ENCODE results near the gene UST. TPM values are rescaled to one million over a fixed set of nuclear protein-coding genes. Genes with fewer than 3 reads are reported as not detected.

Gene UST
- total and polyA plus RNA-seq, 2 of the 8 experiments (the other 6 are each of a cell fraction or from before 2014, with no cell fraction given): 13.5 to 34.5 TPM

- H3K36me3 ChIP-seq (ENCODE audit: control insufficient read depth in 2 of 4, insufficient read depth in 4 of 4, low read length in 3 of 4): peaks cover 0 to 8% (median 0%) of the 10 kb centered on the region in 4 experiments; a peak in 1 of 8 replicates
- no peaks in the 10 kb centered on the region for H3K23me2 ChIP-seq (ENCODE audit: low read depth, low read length)
- H3K4me1 ChIP-seq (replicated peaks in 1 of 4; ENCODE audit: control insufficient read depth in 3 of 4, insufficient read depth in 4 of 4, low read length in 3 of 4): peaks cover 16 to 44% (median 18%) of the 10 kb centered on the region in 4 experiments
- ChIA-PET POLR2A (ENCODE audit: partially characterized antibody) (interaction anchor here (1.1 to 1.4 kb wide), 2 partner anchors 222 to 420 kb away, joined by 3 to 4 read pairs; no protein-coding TSS in a partner anchor), CTCF (ENCODE audit: partially characterized antibody) (interaction anchor here (0.7 to 2.6 kb wide), 6 partner anchors 11 to 410 kb away, joined by 3 to 10 read pairs (median 4); no protein-coding TSS in a partner anchor)
- H3K14ac ChIP-seq (ENCODE audit: insufficient read length): no peak overlapping the region
- H3K56ac ChIP-seq (replicated peaks; ENCODE audit: insufficient read length, low read depth, low read length): no peak overlapping the region
- H4K91ac ChIP-seq (replicated peaks; ENCODE audit: insufficient read length, low read length): no peak overlapping the region
- H2AFZ ChIP-seq (ENCODE audit: low read length): no peak overlapping the region
- FAIRE-seq (no peak), DNase-seq (ENCODE audit: low read depth in 1 of 2, low spot score in 2 of 2) (no peak)
- no peak overlapping the region for H3K4me2 ChIP-seq (ENCODE audit: insufficient read depth in 1 of 2, low read depth in 2 of 2, low read length in 2 of 2)
- H2BK5ac ChIP-seq (ENCODE audit: low read depth, low read length): peak overlapping the region; percentile 63
- H2BK20ac ChIP-seq (ENCODE audit: low read length): no peak overlapping the region
- no peak overlapping the region for H4K5ac ChIP-seq (ENCODE audit: insufficient read length, low read depth, low read length)
- H3K4me3 ChIP-seq (ENCODE audit: extremely low read depth in 1 of 4, insufficient read depth in 2 of 4, low read depth in 3 of 4, low read length in 4 of 4): no peak overlapping the region; a peak in 1 of 8 replicates
- 80% methylated on average over 10 of the region's 10 CpGs; no CpG with 5 or more reads in 1 of the 2 experiments for whole genome bisulfite sequencing, 2 experiments (ENCODE audit: extremely low coverage in 1 of 2, insufficient coverage in 1 of 2, insufficient read length in 1 of 2, insufficient replicate concordance in 2 of 2, low coverage in 1 of 2, low lambda C conversion rate in 2 of 2, missing lambda C conversion rate in 1 of 2)
- no peaks in the 10 kb centered on the region for H3K27me3 ChIP-seq (replicated peaks in 1 of 4; ENCODE audit: control insufficient read depth in 3 of 4, extremely low read depth in 1 of 4, insufficient read depth in 3 of 4, low read length in 3 of 4)
- H3K9me3 ChIP-seq (ENCODE audit: insufficient read depth in 2 of 2, low read depth in 1 of 2, low read length in 1 of 2): no peaks in the 10 kb centered on the region
- no peaks in the 10 kb centered on the region; a peak in 1 of 4 replicates for H3K79me2 ChIP-seq (ENCODE audit: control insufficient read depth in 1 of 2, insufficient read depth in 2 of 2, low read length in 2 of 2)
- no peaks in the 10 kb centered on the region for H3K79me1 ChIP-seq (ENCODE audit: low read depth, low read length)
- H3K23ac ChIP-seq (ENCODE audit: insufficient read length): no peak overlapping the region
- 0 out of 7 replicates have a peak overlapping the region, but pooled peaks of 1 of the 4 experiments have one; percentile 27 for H3K9ac ChIP-seq (replicated peaks in 1 of 4; ENCODE audit: extremely low read depth in 1 of 4, low read depth in 3 of 4, low read length in 3 of 4)
- H3K27ac ChIP-seq (ENCODE audit: low read depth, low read length): peak overlapping the region; percentile 54; the same call in 1 of the 2 replicates
- no peak overlapping the region for H2BK120ac ChIP-seq (replicated peaks; ENCODE audit: low read depth, low read length)
- no peak for TF ChIP-seq ASH2L (IDR thresholded peaks at IDR 0.05; ENCODE audit: low read length)
- no peak for TF ChIP-seq POLR2A (IDR thresholded peaks at IDR 0.05; ENCODE audit: control extremely low read depth in 1 of 2, low read depth in 2 of 2, low read length in 2 of 2)
- no peak for TF ChIP-seq CTCF (IDR thresholded peaks at IDR 0.05; ENCODE audit: control extremely low read depth in 1 of 3, insufficient read depth in 1 of 3, low read depth in 1 of 3, low read length in 3 of 3)
- TF ChIP-seq TAF1 (IDR thresholded peaks at IDR 0.05; ENCODE audit: low read depth, low read length): 0 out of 2 replicates have a peak, but pooled peaks have one; percentile 37
- TF ChIP-seq FOSL1 (IDR thresholded peaks at IDR 0.05; ENCODE audit: insufficient read depth, low read depth, low read length): no peak
- 0 out of 4 replicates have a peak, but pooled peaks of 1 of the 2 experiments have one; percentile 13 for TF ChIP-seq HDAC2 (IDR thresholded peaks at IDR 0.05; ENCODE audit: borderline replicate concordance in 1 of 2, low read depth in 2 of 2, low read length in 2 of 2)
- TF ChIP-seq CTBP2 (IDR thresholded peaks at IDR 0.05; ENCODE audit: borderline replicate concordance, insufficient read depth, insufficient read length, low read length): no peak
- no peak overlapping the region for H2BK15ac ChIP-seq (ENCODE audit: low read length)
- 0 out of 2 replicates have a peak overlapping the region, but pooled peaks have one; percentile 29 for H3K18ac ChIP-seq (ENCODE audit: extremely low read depth, low read length)
- H2BK12ac ChIP-seq (ENCODE audit: low read depth, low read length): peak overlapping the region; percentile 86; the same call in 1 of the 2 replicates
- 0 out of 2 replicates have a peak overlapping the region, but pooled peaks have one; percentile 66 for H2AK5ac ChIP-seq (ENCODE audit: low read depth, low read length)
- H4K20me1 ChIP-seq (replicated peaks in 1 of 2; ENCODE audit: control insufficient read depth in 1 of 2, insufficient read depth in 2 of 2, low read length in 2 of 2): peaks cover 0 to 2% of the 10 kb centered on the region in 2 experiments
- no peak overlapping the region for H3K4ac ChIP-seq (replicated peaks; ENCODE audit: insufficient read length, low read depth, low read length)
- H4K8ac ChIP-seq (ENCODE audit: extremely low read depth, insufficient read depth, low read length): no peak overlapping the region
These were observed 222.8 kb downstream of the UST start for GRCh38 chr6:148969603-148970061.

All from H1 (cell line).